ENCODE data around the gene EMP2. TPM values are rescaled to one million over a fixed set of nuclear protein-coding genes. Genes with fewer than 3 reads are reported as not detected.

EMP2 gene
- total and polyA plus RNA-seq, 2 of the 4 experiments (the other 2 are of a cell fraction), result 13.8 to 18.3 TPM

GRCh38 chr16:10536814-10537389 lies 43.5 kb downstream of the EMP2 start:
- in situ Hi-C loops (cut with MboI; ENCODE audit: low sequenced_read_pairs) (no loop called here), dilution Hi-C loops (cut with HindIII; ENCODE audit: low sequenced_read_pairs, unreplicated experiment) (no loop called here), intact Hi-C loops (cut with micrococcal nuclease) (no loop called here)
- H4K20me1 ChIP-seq (ENCODE audit: insufficient read depth, low read length), result no peaks in the 10 kb centered on the region
- no peak overlapping the region for H2BK15ac ChIP-seq (ENCODE audit: low read depth, low read length)
- H4K5ac ChIP-seq (ENCODE audit: low read depth, low read length), result no peak overlapping the region
- no peak overlapping the region for H3K4ac ChIP-seq (ENCODE audit: low read depth, low read length)
- no peak overlapping the region for H2BK5ac ChIP-seq (ENCODE audit: low read depth, low read length, poor library complexity, severe bottlenecking)
- peaks cover 3% of the 10 kb centered on the region; the same call in 1 of the 2 replicates for H3K9me1 ChIP-seq (ENCODE audit: insufficient read depth, low read length)
- H2AK9ac ChIP-seq (replicated peaks; ENCODE audit: low read depth, low read length, poor library complexity), result no peak overlapping the region
- peaks cover 1% of the 10 kb centered on the region; the same call in 1 of the 2 replicates for H3K36me3 ChIP-seq (ENCODE audit: control insufficient read depth, insufficient read depth, low read length)
- H4K91ac ChIP-seq (ENCODE audit: insufficient read depth, low read depth, low read length), result no peak overlapping the region
- H3K18ac ChIP-seq (ENCODE audit: low read depth, low read length), result no peak overlapping the region
- no peak for TF ChIP-seq RCOR1 (IDR thresholded peaks at IDR 0.05; ENCODE audit: insufficient replicate concordance, low read length)
- no peak for TF ChIP-seq ELK1 (IDR thresholded peaks at IDR 0.05; ENCODE audit: borderline replicate concordance, low read depth, low read length)
- TF ChIP-seq MXI1 (IDR thresholded peaks at IDR 0.05; ENCODE audit: borderline replicate concordance, low read depth, low read length), result no peak
- TF ChIP-seq MAZ (IDR thresholded peaks at IDR 0.05; ENCODE audit: borderline replicate concordance, low read depth, low read length), result no peak
- TF ChIP-seq SMC3 (IDR thresholded peaks at IDR 0.05; ENCODE audit: low read depth, low read length), result no peak
- TF ChIP-seq CEBPB (IDR thresholded peaks at IDR 0.05; ENCODE audit: low read depth, low read length), result no peak
- TF ChIP-seq RAD21 (IDR thresholded peaks at IDR 0.05; ENCODE audit: low read length), result no peak
- TF ChIP-seq MAFK (IDR thresholded peaks at IDR 0.05; ENCODE audit: low read depth, low read length), result no peak
- no peak for TF ChIP-seq CHD1 (IDR thresholded peaks at IDR 0.05; ENCODE audit: low read depth, low read length)
- TF ChIP-seq NFE2L2 (IDR thresholded peaks at IDR 0.05; ENCODE audit: low read depth, low read length), result no peak
- no peak for TF ChIP-seq USF2 (IDR thresholded peaks at IDR 0.05; ENCODE audit: low read depth, low read length)
- TF ChIP-seq RFX5 (IDR thresholded peaks at IDR 0.05; ENCODE audit: low read depth, low read length), result no peak
- no peak for TF ChIP-seq FOS (IDR thresholded peaks at IDR 0.05; ENCODE audit: low read depth, low read length)
- no peak for TF ChIP-seq BHLHE40 (IDR thresholded peaks at IDR 0.05; ENCODE audit: low read depth, low read length)
- no peak for TF ChIP-seq CTCF (conservative IDR thresholded peaks at IDR 0.05; ENCODE audit: low read depth, low read length)
- no peak overlapping the region for H3K4me2 ChIP-seq (ENCODE audit: low read depth, low read length)
- H3K27me3 ChIP-seq (ENCODE audit: control insufficient read depth, insufficient read depth, low read length), result no peaks in the 10 kb centered on the region
- ChIA-PET POLR2A (ENCODE audit: unreplicated experiment) (no interaction called here), CTCF (no interaction called here)
- H3K9ac ChIP-seq (ENCODE audit: low read depth, low read length), result no peak overlapping the region
- H3K27ac ChIP-seq (ENCODE audit: insufficient read depth, low read length), result no peak overlapping the region
- no peak overlapping the region for H2BK120ac ChIP-seq (ENCODE audit: low read depth, low read length)
- ATAC-seq (ENCODE audit: low read depth) (no peak), DNase-seq (no peak)
- no peak overlapping the region for H2BK20ac ChIP-seq (ENCODE audit: low read depth, low read length)
- no peak overlapping the region for H3K4me3 ChIP-seq (ENCODE audit: insufficient read depth, low read depth, low read length)
- H3K56ac ChIP-seq (ENCODE audit: extremely low read depth, insufficient read depth, low read length), result no peak overlapping the region
- H4K8ac ChIP-seq (ENCODE audit: low read depth in 2 of 2, low read length in 2 of 2), result no peak overlapping the region
- H3K4me1 ChIP-seq (ENCODE audit: control insufficient read depth, insufficient read depth, low read length), result no peaks in the 10 kb centered on the region
- H2AK5ac ChIP-seq (ENCODE audit: low read depth, low read length), result no peak overlapping the region
- H3K9me3 ChIP-seq (ENCODE audit: control insufficient read depth, insufficient read depth, low read length), result no peaks in the 10 kb centered on the region
- BruUV-seq (replicated peaks), result no TSS peak
- no peaks in the 10 kb centered on the region; a peak in 1 of 4 replicates for H3K79me1 ChIP-seq (ENCODE audit: low read depth in 1 of 2, low read length in 2 of 2)
- no peak overlapping the region for H3K23ac ChIP-seq (ENCODE audit: low read depth, low read length)
- no peak overlapping the region for H3K14ac ChIP-seq (replicated peaks; ENCODE audit: low read depth, low read length)
- H2AFZ ChIP-seq (replicated peaks; ENCODE audit: low read length, poor library complexity), result no peak overlapping the region
- 100% methylated on average over 1 of the region's 5 CpGs; no CpG with 5 or more reads in 1 of the 2 experiments for WGBS, 2 experiments (ENCODE audit: extremely low coverage in 2 of 2, insufficient read length in 1 of 2)
